Measurements from ENCODE around the gene AP1S1.

GRCh38 chr7:101207459-101207858, 53.2 kb downstream of the AP1S1 start:
- TF ChIP-seq CTCF (IDR thresholded peaks at IDR 0.05; ENCODE audit: low read depth, low read length, poor library complexity, severe bottlenecking), result no peak
- TF ChIP-seq EZH2phosphoT487 (IDR thresholded peaks at IDR 0.05; ENCODE audit: borderline replicate concordance, low read length), result no peak

Measured in DOHH2 (cell line).